CD4-positive, alpha-beta T cell treated with Interleukin-4 for 4 hours (primary cell): ENCODE measurements around the gene SBF2.
"Not testable (repeated sequence)": the region's sequence is repeated elsewhere in the genome, so short reads cannot be mapped to it uniquely, and the experiment has no call there.

ENCODE experiments used
- DNase-seq: peaks from one replicate; pipeline ENCODE4 v3.0.0-alpha.2; 2020

Gene SBF2

GRCh38 chr11:10160350-10160749 lies 133.7 kb downstream of the SBF2 start:
- DNase-seq = no peak

GRCh38 chr11:10158461-10158860 lies 135.6 kb downstream of the SBF2 start:
- DNase-seq = no peak

- DNase-seq = no peak
Measured at GRCh38 chr11:10155793-10156490, 138.1 kb downstream of the SBF2 start.

- DNase-seq = no peak
Measured at GRCh38 chr11:10150800-10151199, 143.2 kb downstream of the SBF2 start.

GRCh38 chr11:10149553-10149952 lies 144.5 kb downstream of the SBF2 start:
- no peak for DNase-seq

GRCh38 chr11:10147195-10147594 lies 146.8 kb downstream of the SBF2 start:
- DNase-seq = no peak

GRCh38 chr11:10144954-10145353 lies 149.1 kb downstream of the SBF2 start:
- DNase-seq = no peak

GRCh38 chr11:10139656-10140055 lies 154.4 kb downstream of the SBF2 start:
- no peak for DNase-seq

GRCh38 chr11:10139143-10139542 lies 154.9 kb downstream of the SBF2 start:
- DNase-seq = no peak

- DNase-seq = no peak
Measured at GRCh38 chr11:10134975-10135481, 159.0 kb downstream of the SBF2 start.

- not testable (repeated sequence) for DNase-seq
Measured at GRCh38 chr11:10134226-10134625, 159.8 kb downstream of the SBF2 start.

- DNase-seq = not testable (repeated sequence)
Measured at GRCh38 chr11:10133251-10133650, 160.8 kb downstream of the SBF2 start.

- DNase-seq = no peak
Measured at GRCh38 chr11:10130875-10131274, 163.1 kb downstream of the SBF2 start.

GRCh38 chr11:10129184-10129583 lies 164.8 kb downstream of the SBF2 start:
- not testable (repeated sequence) for DNase-seq

GRCh38 chr11:10125522-10126133 lies 168.4 kb downstream of the SBF2 start:
- DNase-seq = no peak

GRCh38 chr11:10122326-10123197 lies 171.5 kb downstream of the SBF2 start:
- DNase-seq = no peak

GRCh38 chr11:10118865-10119264 lies 175.2 kb downstream of the SBF2 start:
- DNase-seq = no peak

GRCh38 chr11:10117709-10118351 lies 176.2 kb downstream of the SBF2 start:
- DNase-seq = no peak

GRCh38 chr11:10116588-10116987 lies 177.4 kb downstream of the SBF2 start:
- no peak for DNase-seq

GRCh38 chr11:10114593-10115404 lies 179.2 kb downstream of the SBF2 start:
- no peak for DNase-seq

- DNase-seq = no peak
Measured at GRCh38 chr11:10113852-10114251, 180.2 kb downstream of the SBF2 start.

- DNase-seq = no peak
Measured at GRCh38 chr11:10109806-10110205, 184.2 kb downstream of the SBF2 start.
